NCI-H187 treated with DMSO at 0.1 percent for 48 hours (cell line): Measurements from ENCODE around the gene DBR1.
A peak's percentile ranks its signal among the peaks of the same experiment; 100 is the strongest.
"Not testable (repeated sequence)": the region's sequence is repeated elsewhere in the genome, so short reads cannot be mapped to it uniquely, and the experiment has no call there.

Source experiments
- DNase-seq: peaks from one replicate; lab custom pipeline; 2025; lab: John Stamatoyannopoulos, UW

DBR1 gene

DNA sequence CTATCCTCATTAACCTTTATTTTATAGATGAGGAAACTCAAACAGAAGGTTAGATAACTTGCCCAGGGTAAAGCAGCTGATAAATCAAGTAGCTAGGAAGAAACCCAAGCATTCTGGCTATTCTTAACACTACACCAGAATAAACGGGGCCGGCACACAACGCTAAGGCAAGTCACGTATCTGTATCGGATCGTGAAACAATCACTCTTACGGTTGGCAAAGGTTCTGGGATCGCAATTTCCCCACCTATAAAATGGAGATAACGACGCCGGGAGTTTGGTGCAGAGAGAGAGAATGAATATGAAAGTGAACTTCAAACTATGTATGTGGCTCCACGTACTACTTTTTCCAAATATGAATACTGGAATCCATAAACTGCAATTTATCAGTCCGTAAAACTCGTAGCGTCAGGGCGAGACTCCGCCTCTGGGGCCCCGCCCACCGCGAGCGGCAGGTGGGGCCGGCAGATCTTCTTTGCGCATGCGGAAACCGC is 12.1 kb upstream of the DBR1 start:
- DNase-seq, result peak; percentile 15

GRCh38 chr3:138186221-138186620 is 11.5 kb upstream of the DBR1 start:
- DNase-seq, result no peak

GRCh38 chr3:138184994-138185393 is 10.3 kb upstream of the DBR1 start:
- DNase-seq, result no peak

DNA sequence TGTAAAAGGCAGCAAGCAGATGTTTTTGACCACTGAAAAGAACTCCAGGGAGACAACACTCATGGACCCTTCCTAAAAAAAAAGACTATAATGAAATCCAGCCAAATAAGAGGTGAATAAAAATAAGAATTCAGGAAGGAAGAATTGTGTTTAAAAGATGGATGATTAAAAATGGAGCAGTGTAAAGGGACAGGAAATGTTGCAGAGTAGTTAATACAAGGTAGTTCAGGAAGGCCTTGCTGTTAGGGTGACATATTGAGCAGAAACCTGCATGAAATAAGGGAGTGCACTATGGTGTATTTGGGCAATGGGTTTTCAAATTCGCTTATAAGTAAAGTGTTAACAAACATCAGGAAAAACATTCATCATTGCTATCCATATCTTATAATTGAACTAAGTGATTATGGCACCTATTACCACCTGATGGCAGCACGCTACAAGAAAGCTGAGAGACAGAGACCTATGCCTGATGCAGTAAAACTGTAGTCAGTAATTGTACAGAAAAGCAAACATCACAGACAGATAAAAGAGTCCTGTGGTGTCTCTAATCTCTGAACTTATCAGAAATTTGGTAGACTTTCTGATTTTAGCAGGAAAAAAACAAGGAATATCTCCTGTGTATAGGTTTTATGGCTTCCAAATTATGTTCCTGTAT is 5.8 kb upstream of the DBR1 start:
- no peak for DNase-seq

- no peak for DNase-seq
Observed at GRCh38 chr3:138173769-138174420, 826 bp downstream of the DBR1 start.

GRCh38 chr3:138172625-138173024 is 2.1 kb downstream of the DBR1 start:
- no peak for DNase-seq

- DNase-seq, result no peak
Observed at GRCh38 chr3:138165061-138165460, 9.7 kb downstream of the DBR1 start.

DNA sequence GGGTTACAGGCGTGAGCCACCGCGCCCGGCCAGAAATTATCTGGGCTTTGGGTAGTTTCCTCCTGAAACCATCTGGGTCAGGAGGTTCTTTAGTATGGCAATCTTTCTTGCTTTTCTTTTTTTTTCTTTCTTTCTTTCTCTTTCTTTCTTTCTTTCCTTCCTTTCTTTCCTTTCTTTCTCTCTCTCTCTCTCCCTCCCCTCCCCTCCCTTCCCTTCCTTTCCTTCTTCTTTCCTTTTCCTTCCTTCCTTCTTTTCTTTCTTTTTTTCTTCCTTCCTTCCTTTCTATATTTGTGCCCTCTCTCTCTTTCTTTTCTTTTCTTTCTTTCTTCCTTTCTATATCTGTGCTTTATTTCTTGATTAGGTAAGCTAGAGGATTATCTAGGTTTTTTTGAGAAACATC is 17.0 kb downstream of the DBR1 start:
- DNase-seq, result no peak

DNA sequence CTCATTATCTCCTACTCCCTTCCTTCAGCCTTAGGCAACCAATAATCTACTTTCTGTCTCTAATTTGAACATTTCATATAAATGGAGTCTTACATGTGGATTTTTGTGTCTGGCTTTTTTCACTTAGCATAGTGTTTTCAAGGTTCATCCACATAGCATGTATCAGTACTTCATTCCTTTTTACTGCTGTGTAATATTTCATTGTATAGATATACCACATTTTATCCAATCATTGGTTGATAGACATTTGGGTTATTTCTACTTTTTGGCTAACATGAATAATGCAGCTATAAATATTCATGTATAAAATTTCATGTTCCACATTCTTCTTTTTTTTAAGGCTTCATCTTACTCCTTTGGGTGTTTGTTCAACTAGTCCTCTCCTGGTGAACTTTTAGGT is 20.2 kb downstream of the DBR1 start:
- no peak for DNase-seq

- DNase-seq, result no peak
Observed at GRCh38 chr3:138148503-138148902, 26.2 kb downstream of the DBR1 start.

DNA sequence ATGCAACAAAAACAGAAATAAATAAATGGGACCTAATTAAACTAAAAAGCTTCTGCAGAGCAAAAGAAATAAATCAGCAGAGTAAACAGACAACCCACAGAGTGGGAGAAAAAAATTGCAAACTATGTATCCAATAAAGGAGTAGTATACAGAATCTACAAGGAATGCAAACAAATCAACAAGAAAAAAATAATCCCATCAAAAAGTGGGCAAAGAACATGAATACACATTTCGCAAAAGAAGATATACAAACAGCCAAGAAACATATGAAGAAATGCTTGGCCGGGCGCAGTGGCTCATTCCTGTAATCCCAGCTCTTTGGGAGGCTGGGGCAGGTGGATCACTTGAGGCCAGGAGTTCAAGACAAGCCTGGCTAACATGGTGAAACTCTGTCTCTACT is 32.5 kb downstream of the DBR1 start:
- not testable (repeated sequence) for DNase-seq

DNA sequence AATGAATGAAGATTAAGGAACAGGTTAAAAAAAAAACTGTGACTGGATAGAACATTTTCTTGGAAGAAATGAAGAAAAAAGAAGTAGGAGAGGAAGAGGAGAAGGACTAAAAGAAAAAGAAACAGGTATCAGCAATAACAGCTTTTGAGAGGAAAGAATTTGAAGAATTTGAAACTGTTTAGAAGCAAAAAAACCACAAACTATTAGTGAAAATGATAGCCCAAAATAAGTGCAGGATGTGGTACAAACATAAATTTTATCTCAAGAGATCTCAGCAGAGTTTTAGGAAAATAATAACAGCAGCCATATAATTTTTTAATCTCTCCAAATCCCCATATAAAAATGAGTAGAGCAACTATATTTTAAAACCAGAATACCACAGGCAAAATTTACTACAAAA is 33.8 kb downstream of the DBR1 start:
- DNase-seq, result no peak

- DNase-seq, result no peak
Observed at GRCh38 chr3:138139691-138140090, 35.0 kb downstream of the DBR1 start.

DNA sequence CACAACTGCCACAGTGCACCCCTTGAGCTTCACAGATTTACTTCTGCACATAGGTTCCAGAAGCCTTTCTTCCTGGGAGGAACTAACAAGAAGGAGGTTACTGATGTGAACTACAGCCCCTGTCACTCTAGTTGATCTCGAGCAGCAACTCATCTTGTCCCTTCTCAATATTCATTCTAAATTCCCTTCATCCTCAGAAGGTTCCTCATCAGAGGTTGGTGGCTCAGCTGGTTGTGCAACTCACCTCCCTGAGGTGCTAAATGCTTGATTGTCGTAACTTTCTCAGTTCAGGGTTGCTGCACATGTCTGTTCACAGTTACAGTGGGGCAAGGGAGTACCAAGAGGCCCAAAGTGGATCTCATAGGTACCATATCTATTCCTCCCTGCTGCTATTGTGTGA is 36.9 kb downstream of the DBR1 start:
- no peak for DNase-seq

GRCh38 chr3:138136201-138136600 is 38.5 kb downstream of the DBR1 start:
- DNase-seq, result no peak

DNA sequence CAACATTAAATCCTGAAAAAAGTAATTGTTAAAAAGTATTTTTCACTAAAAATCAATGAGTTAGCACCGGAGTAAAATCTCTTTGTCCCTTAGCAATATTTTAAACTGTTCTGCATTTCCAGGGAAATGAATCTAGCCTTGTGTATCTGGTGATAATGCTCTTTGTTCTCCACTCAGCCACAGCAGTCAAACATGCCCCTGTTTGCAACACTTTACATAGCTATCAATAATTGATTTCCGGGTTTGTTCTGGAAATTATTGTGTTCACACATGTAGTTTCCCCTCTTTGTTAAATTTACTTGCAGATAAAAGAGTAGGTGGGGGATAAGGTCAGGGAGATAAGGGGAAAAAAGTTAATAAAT is 38.9 kb downstream of the DBR1 start:
- DNase-seq, result no peak

DNA sequence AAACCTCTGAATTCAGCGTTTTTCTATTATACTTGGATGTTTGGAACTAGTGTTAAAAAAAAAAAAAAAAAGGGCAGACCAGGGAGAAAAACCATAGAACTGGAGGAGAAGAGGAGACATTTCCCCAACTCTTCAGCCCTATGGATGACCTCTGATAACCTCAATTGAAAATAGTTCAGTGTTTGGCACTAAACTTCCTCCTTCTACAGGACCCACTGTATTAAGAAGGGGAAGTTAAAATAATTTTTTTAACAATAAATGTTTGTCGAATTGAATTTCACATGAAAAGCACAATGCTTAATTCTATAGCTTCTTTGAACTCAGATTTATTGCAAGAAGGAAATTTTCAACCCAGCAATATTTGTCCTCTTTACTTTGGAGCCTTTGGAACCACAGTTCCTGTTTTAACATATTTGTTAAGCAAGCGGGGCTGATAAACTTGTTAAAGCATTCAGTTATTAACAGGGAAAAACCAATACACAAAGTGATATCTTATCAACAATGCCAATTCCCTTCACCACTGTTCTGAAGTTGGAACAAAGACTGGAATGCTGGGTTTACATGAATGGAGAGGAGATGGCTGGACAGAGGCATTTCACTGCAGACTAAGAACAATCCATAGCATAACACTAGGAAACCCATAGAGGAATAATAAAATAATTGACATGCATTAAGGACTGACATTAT is 39.4 kb downstream of the DBR1 start:
- no peak for DNase-seq

- no peak for DNase-seq
Observed at GRCh38 chr3:138132239-138132638, 42.5 kb downstream of the DBR1 start, which contains the start of gene A4GNT. Gene A4GNT, minus strand, starts transcription at chr3:138132390. Its CDS starts 1,134 bp downstream, at chr3:138131256.

DNA sequence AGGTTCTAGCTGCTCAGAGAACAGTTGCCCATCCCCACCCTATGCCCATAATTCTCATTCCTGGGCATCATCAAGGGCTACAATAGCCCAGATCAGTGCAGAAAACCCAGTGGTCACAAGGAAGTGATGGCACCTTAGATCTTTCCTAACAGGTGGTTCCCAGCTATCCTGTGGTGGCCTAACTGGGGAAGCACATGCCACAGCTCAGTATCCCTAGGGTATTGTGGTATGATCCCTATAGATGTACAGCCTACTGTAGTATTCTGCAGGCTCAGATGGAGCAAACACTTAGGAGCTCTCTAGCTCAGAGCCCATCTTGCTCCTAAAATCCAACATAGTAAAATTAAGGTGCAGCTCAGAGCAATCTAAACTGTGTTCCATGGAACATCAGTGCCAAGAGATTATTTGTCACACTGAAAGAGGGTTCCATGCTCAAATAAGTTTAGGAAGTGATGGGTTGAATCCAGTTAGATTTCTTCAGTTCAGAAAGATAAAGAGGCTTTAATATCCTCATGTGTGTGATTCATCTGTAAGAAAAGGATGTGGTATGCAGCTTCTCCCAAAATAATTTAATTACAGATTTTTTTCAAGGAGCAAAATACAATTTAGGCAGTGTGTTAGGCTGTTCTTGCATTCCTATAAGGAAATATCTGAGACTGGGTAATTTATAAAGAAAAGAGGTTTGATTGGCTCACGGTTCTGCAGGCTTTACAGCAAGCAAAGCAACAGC is 46.9 kb downstream of the DBR1 start:
- no peak for DNase-seq

DNA sequence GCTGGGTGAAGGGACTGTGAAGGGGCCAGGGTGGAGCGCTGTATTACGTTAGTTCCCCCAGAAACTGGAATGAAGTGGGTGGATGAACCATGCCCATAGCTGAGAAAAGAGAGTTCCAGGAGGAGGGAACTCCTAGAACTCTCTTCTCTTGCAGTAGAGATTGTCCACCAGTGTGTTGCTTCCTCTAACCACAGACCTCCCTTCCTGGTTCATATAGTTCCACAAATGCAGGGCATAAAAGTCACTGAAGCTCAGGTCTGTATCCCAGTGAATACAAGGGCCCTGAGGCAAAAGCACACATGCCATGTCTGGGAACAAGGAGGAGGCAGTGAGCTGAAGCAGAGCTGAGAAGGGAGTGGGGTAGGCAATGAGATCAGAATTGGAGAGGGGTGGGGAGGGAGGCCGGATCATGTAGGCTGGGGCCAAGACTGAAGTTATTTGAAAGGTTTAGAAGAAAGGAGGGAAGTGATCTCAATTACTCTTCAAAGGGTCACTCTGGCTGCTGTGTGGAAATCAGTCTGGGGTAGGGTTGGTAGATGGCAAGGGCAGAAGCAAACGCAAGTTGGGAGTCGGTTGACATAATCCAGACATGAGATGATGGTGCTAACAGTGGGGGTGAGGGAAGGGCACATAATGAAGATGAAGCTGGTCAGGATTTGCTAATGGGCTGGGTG is 49.0 kb downstream of the DBR1 start:
- DNase-seq, result no peak

- DNase-seq, result no peak
Observed at GRCh38 chr3:138124706-138125355, 49.9 kb downstream of the DBR1 start.
